Loucy (cell line): Measurements from ENCODE around the gene PTOV1.

Experiments used
- EZH2phosphoT487 ChIP-seq: fragments of 200-600 bp; IDR thresholded peaks from 2 replicates; pipeline ENCODE4 v1.6.1; 2018; ENCODE audit warnings: antibody characterized with exemption, mild to moderate bottlenecking, moderate library complexity, borderline replicate concordance
- TF ChIP-seq, protein P1 (sequence below): fragments of 200-600 bp; sonication (generic); conservative IDR thresholded peaks from 2 replicates; pipeline ENCODE4 v1.5.1; 2014; ENCODE audit warnings: mild to moderate bottlenecking, antibody characterized with exemption, low read length

DNA sequence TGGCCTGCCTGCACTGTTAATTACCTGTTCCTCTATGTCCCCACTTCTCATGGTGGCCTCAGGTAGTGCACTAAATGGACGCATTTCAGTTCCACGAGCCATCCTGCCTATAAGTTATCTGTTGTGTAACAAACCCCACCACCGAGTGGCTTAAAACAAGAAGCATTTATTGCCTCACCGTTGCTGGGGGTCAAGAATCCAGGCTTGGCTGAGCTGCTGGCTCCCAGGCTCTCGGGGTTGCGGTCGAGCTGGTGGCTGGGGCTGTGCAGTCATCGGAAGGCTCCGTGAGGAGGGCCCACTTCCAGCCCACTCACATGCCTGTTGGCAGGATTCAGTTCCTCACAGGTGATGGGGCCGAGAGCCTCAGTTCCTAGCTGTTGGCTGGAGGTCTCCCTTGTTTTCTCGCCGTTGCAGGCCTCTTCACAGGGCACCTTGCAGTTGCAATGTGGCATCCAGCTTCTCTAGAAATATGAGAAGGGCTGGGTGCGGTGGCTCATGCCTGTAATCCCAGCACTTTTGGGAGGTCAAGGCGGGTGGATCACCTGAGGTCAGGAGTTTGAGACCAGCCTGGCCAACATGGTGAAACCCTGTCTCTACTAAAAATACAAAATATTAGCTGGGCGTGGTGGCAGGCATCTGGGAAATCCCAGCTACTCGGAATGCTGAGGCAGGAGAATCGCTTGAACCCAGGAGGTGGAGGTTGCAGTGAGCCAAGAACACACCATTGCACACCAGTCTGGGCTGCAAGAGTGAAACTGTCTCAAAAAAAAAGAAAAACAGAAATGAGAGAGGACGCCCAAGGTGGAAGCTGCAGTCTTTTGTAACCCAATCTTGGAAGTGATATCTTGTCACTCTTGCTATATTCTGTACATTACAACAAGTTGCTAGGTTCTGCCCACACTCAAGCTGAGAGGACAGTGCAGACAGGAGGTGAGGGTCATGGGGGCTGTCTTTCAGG lies 6.5 kb upstream of the PTOV1 start:
- TF ChIP-seq, protein P1, sequence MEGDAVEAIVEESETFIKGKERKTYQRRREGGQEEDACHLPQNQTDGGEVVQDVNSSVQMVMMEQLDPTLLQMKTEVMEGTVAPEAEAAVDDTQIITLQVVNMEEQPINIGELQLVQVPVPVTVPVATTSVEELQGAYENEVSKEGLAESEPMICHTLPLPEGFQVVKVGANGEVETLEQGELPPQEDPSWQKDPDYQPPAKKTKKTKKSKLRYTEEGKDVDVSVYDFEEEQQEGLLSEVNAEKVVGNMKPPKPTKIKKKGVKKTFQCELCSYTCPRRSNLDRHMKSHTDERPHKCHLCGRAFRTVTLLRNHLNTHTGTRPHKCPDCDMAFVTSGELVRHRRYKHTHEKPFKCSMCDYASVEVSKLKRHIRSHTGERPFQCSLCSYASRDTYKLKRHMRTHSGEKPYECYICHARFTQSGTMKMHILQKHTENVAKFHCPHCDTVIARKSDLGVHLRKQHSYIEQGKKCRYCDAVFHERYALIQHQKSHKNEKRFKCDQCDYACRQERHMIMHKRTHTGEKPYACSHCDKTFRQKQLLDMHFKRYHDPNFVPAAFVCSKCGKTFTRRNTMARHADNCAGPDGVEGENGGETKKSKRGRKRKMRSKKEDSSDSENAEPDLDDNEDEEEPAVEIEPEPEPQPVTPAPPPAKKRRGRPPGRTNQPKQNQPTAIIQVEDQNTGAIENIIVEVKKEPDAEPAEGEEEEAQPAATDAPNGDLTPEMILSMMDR = no peak
- no peak for TF ChIP-seq EZH2phosphoT487
